SK-N-SH (cell line): ENCODE results near the gene GABRR1.

Experiments
- EP300 ChIP-seq, 2 experiments: IDR thresholded peaks; 2 replicates each; pipeline versions ENCODE4 v1.4.0 to v1.6.1; 2012; ENCODE audit warnings: borderline replicate concordance in 1 of 2, low read depth in 1 of 2, low read length in 1 of 2
- MAX ChIP-seq: IDR thresholded peaks from 2 replicates; pipeline ENCODE4 v1.4.0; 2012; ENCODE audit warnings: low read depth
- POLR2AphosphoS5 ChIP-seq: IDR thresholded peaks from 2 replicates; pipeline ENCODE4 v1.6.1; 2012; ENCODE audit warnings: low read depth, low read length
- TAF1 ChIP-seq: IDR thresholded peaks from 2 replicates; pipeline ENCODE4 v1.6.1; 2012; ENCODE audit warnings: low read depth, mild to moderate bottlenecking, low read length, moderate library complexity, borderline replicate concordance

GRCh38 chr6:89214197-89214596 lies 3.0 kb downstream of the GABRR1 start:
- TF ChIP-seq POLR2AphosphoS5 (no peak), TAF1 (no peak), MAX (no peak), EP300 (IDR thresholded peaks at IDR 0.05; ENCODE audit: borderline replicate concordance in 1 of 2, low read depth in 1 of 2, low read length in 1 of 2) (no peak)
